OCI-LY7 (cell line): Measurements from ENCODE around the gene DSCAM. TPM values are rescaled to one million over a fixed set of nuclear protein-coding genes. Genes with fewer than 3 reads are reported as not detected.

ENCODE experiments used
- BruUV-seq: library from RNA; stranded (reverse); fragments of 400-500 nt; replicated peaks from 2 replicates; lab custom pipeline; 2021; lab: Mats Ljungman, UMichigan
- CTCF ChIA-PET: fragments of 300-600 bp; sonication (Branson Sonifier 250); formaldehyde crosslinking; loops from one replicate; lab custom pipeline; 2022; ENCODE audit warnings: antibody characterized with exemption; ENCODE audit not compliant: unreplicated experiment; lab: Charles Lee
- POLR2A ChIA-PET: fragments of 300-600 bp; sonication (Branson Sonifier 250); formaldehyde crosslinking; loops from one replicate; lab custom pipeline; 2022; ENCODE audit warnings: antibody characterized with exemption; lab: Charles Lee
- DNase-seq: peaks from one replicate; pipeline ENCODE4 v3.0.0-alpha.2; 2015; ENCODE audit warnings: low spot score
- H2AFZ ChIP-seq: fragments of 200-600 bp; sonication (generic), shearing (Covaris generic); 2 replicates; pipeline ENCODE4 v1.6.1; 2014; ENCODE audit warnings: mild to moderate bottlenecking, antibody characterized with exemption, low read length, moderate library complexity
- H3K27ac ChIP-seq: fragments of 200-600 bp; sonication (generic); 2 replicates; pipeline ENCODE4 v1.5.1; 2014; ENCODE audit warnings: mixed run types, low read depth, mild to moderate bottlenecking, moderate library complexity, low read length, inconsistent platforms; ENCODE audit not compliant: poor library complexity, severe bottlenecking
- H3K36me3 ChIP-seq: fragments of 200-600 bp; sonication (generic); 2 replicates; pipeline ENCODE4 v1.6.1; 2014; ENCODE audit warnings: mild to moderate bottlenecking, antibody characterized with exemption, low read length, moderate library complexity, mixed read lengths; ENCODE audit not compliant: insufficient read depth
- H3K4me1 ChIP-seq: fragments of 200-600 bp; sonication (generic); 2 replicates; pipeline ENCODE4 v1.5.1; 2014; ENCODE audit warnings: mild to moderate bottlenecking, low read length; ENCODE audit not compliant: insufficient read depth, poor library complexity, severe bottlenecking
- H3K4me2 ChIP-seq: fragments of 200-600 bp; sonication (generic); 2 replicates; pipeline ENCODE4 v1.6.1; 2014; ENCODE audit warnings: mild to moderate bottlenecking, low read length
- H3K4me3 ChIP-seq: fragments of 200-600 bp; sonication (generic); 2 replicates; pipeline ENCODE4 v1.5.1; 2014; ENCODE audit warnings: mild to moderate bottlenecking, low read depth, low read length; ENCODE audit not compliant: poor library complexity, severe bottlenecking
- H3K79me2 ChIP-seq: fragments of 200-600 bp; sonication (generic); 2 replicates; pipeline ENCODE4 v1.6.1; 2016; ENCODE audit warnings: low read depth, mild to moderate bottlenecking, low read length, moderate library complexity, mixed read lengths; ENCODE audit not compliant: insufficient read depth
- H3K9me2 ChIP-seq: fragments of 200-600 bp; sonication (generic); 2 replicates; pipeline ENCODE4 v1.6.1; 2016; ENCODE audit warnings: mild to moderate bottlenecking, low read length, mixed read lengths; ENCODE audit not compliant: insufficient read depth
- H3K9me3 ChIP-seq: fragments of 200-600 bp; sonication (generic); 2 replicates; pipeline ENCODE4 v1.6.1; 2014; ENCODE audit warnings: mild to moderate bottlenecking, mixed run types, low read length, mixed read lengths
- H4K20me1 ChIP-seq: fragments of 200-600 bp; sonication (generic); 2 replicates; pipeline ENCODE4 v1.6.1; 2014; ENCODE audit warnings: mild to moderate bottlenecking, antibody characterized with exemption, low read length, moderate library complexity, mixed read lengths; ENCODE audit not compliant: insufficient read depth
- EZH2phosphoT487 ChIP-seq: fragments of 200-600 bp; sonication (generic); IDR thresholded peaks from 2 replicates; pipeline ENCODE4 v1.6.1; 2018; ENCODE audit warnings: low read depth, borderline replicate concordance, mild to moderate bottlenecking, mixed run types, antibody characterized with exemption, low read length, moderate library complexity, mixed read lengths
- intact Hi-C: fragments of 100-400 bp; cut with micrococcal nuclease; formaldehyde crosslinking; loops from one replicate; pipeline ENCODE4 v1.10.0; 2022; ENCODE audit not compliant: unreplicated experiment
- total RNA-seq, 2 experiments: library from RNA; depleted of rRNA in 1 of 2; stranded (reverse); fragments of >200 nt in 1 of 2; shearing (Covaris generic) in 1 of 2; gene quantifications; 2 replicates each; pipeline ENCODE4 v1.2.3, GENCODE V29; 2014 to 2022
- TF ChIP-seq, protein P1 (sequence below): fragments of 200-600 bp; sonication (generic); conservative IDR thresholded peaks from 2 replicates; pipeline ENCODE4 v1.5.1; 2014; ENCODE audit warnings: mild to moderate bottlenecking, antibody characterized with exemption, low read length, moderate library complexity, mixed read lengths

The DSCAM gene
- total RNA-seq, 2 experiments from 2014 or later = not detected

- H3K4me2 ChIP-seq = no peak overlapping the region
- TF ChIP-seq, protein P1, sequence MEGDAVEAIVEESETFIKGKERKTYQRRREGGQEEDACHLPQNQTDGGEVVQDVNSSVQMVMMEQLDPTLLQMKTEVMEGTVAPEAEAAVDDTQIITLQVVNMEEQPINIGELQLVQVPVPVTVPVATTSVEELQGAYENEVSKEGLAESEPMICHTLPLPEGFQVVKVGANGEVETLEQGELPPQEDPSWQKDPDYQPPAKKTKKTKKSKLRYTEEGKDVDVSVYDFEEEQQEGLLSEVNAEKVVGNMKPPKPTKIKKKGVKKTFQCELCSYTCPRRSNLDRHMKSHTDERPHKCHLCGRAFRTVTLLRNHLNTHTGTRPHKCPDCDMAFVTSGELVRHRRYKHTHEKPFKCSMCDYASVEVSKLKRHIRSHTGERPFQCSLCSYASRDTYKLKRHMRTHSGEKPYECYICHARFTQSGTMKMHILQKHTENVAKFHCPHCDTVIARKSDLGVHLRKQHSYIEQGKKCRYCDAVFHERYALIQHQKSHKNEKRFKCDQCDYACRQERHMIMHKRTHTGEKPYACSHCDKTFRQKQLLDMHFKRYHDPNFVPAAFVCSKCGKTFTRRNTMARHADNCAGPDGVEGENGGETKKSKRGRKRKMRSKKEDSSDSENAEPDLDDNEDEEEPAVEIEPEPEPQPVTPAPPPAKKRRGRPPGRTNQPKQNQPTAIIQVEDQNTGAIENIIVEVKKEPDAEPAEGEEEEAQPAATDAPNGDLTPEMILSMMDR = no peak
- TF ChIP-seq EZH2phosphoT487 = no peak
- ChIA-PET POLR2A (no interaction called here), CTCF (no interaction called here)
- no peaks in the 10 kb centered on the region for H3K9me3 ChIP-seq
- H3K27ac ChIP-seq = no peak overlapping the region
- no peaks in the 10 kb centered on the region for H3K79me2 ChIP-seq
- H2AFZ ChIP-seq = no peak overlapping the region
- H4K20me1 ChIP-seq = no peaks in the 10 kb centered on the region
- intact Hi-C loops = no loop called here
- H3K9me2 ChIP-seq = no peaks in the 10 kb centered on the region
- BruUV-seq = no TSS peak
- H3K4me3 ChIP-seq = no peak overlapping the region
- H3K4me1 ChIP-seq = no peaks in the 10 kb centered on the region
- DNase-seq = no peak
- no peaks in the 10 kb centered on the region for H3K36me3 ChIP-seq
Measured at GRCh38 chr21:40732253-40733023, 114.5 kb downstream of the DSCAM start.

DNA sequence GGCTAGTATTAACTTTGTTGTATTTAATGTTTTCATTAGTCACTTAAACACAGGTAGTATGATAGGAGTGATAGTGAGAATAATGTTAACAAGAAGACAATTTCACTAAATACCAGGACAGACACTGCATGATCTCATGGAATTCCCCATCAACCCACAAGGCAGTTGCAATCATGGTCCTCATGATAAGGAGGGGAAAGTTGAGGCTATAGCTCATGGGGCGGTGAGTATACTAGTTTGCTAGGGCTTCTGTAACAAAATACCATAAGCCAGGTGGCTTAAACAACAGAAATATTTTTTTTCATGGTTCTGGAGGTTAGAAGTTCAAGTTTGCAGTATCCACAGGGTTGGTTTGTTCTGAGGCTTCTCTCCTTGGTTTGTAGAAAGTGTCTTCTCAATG, 115.8 kb downstream of the DSCAM start:
- Histone ChIP-seq H3K36me3 (no peaks in the 10 kb centered on the region), H3K9me3 (no peaks in the 10 kb centered on the region), H3K4me2 (no peak overlapping the region), H4K20me1 (no peaks in the 10 kb centered on the region), H3K4me1 (no peaks in the 10 kb centered on the region), H3K79me2 (no peaks in the 10 kb centered on the region), H3K9me2 (no peaks in the 10 kb centered on the region), H3K27ac (no peak overlapping the region), H2AFZ (no peak overlapping the region), H3K4me3 (no peak overlapping the region)
- POLR2A ChIA-PET = no interaction called here
- DNase-seq = no peak
- TF ChIP-seq EZH2phosphoT487 = no peak
- TF ChIP-seq, protein P1 = no peak
- intact Hi-C loops = no loop called here
- BruUV-seq = no TSS peak
- CTCF ChIA-PET = no interaction called here

GRCh38 chr21:40730426-40730800, 116.5 kb downstream of the DSCAM start:
- H3K9me3 ChIP-seq = no peaks in the 10 kb centered on the region
- H3K36me3 ChIP-seq = no peaks in the 10 kb centered on the region
- no peaks in the 10 kb centered on the region for H4K20me1 ChIP-seq
- CTCF ChIA-PET = no interaction called here
- no TSS peak for BruUV-seq
- H3K79me2 ChIP-seq = no peaks in the 10 kb centered on the region
- no peaks in the 10 kb centered on the region for H3K9me2 ChIP-seq
- no peak for DNase-seq
- H3K27ac ChIP-seq = no peak overlapping the region
- no peaks in the 10 kb centered on the region for H3K4me1 ChIP-seq
- TF ChIP-seq EZH2phosphoT487 = no peak
- TF ChIP-seq, protein P1 = no peak
- H3K4me2 ChIP-seq = no peak overlapping the region
- H2AFZ ChIP-seq = no peak overlapping the region
- POLR2A ChIA-PET = no interaction called here
- H3K4me3 ChIP-seq = no peak overlapping the region
- intact Hi-C loops = no loop called here
